Rectal smooth muscle tissue (tissue), 1 donor: ENCODE data around the gene DUS1L.

Source experiments
- H3K27ac ChIP-seq: one replicate; pipeline ENCODE4 v1.7.0; 2013; ENCODE audit warnings: low read depth, low read length, inconsistent platforms
- H3K27me3 ChIP-seq: one replicate; pipeline ENCODE4 v1.7.0; 2013; ENCODE audit warnings: low read length; ENCODE audit not compliant: control insufficient read depth, insufficient read depth
- H3K36me3 ChIP-seq: one replicate; pipeline ENCODE4 v1.7.0; 2013; ENCODE audit warnings: low read length; ENCODE audit not compliant: control insufficient read depth, insufficient read depth
- H3K4me1 ChIP-seq: one replicate; pipeline ENCODE4 v1.7.0; 2013; ENCODE audit warnings: low read length; ENCODE audit not compliant: control insufficient read depth, insufficient read depth
- H3K4me3 ChIP-seq: one replicate; pipeline ENCODE4 v1.7.0; 2013; ENCODE audit warnings: low read length
- H3K9ac ChIP-seq: one replicate; pipeline ENCODE4 v1.7.0; 2013; ENCODE audit warnings: low read length

Gene DUS1L

DNA sequence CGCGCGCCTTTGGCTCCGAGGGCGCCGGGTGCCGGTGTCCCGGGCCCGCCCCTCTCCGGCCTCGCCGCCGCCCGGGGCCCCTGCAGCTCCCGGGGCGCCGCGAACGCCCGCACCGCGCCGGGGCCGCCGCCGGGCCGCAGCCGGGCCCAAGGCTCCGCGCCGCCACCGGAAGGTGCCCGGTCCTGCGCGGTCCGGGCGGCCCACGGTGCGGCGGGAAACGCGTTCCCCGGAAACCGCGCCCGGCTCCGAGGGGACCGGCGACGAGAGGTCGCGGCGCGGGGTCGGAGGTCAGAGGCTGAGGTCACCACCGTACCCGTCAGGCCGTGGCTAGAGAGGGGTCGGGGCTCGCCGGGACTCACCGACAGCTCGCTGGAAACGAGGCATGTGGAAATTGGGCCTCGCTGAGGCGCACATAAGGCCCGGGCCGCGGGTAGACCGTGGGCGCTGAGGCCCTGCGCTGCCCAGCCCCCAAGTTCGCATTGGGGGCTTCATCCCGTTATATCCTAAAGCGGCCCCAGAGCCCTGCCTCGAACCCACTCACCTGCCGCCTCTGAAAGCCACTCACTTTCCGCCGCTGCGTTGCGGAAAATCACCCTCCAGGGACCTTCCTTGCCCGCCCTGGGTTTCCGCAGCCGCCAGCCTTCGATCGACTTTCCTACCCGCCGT is at the start of gene DUS1L:
TSS of gene DUS1L (minus strand) at position 167 of the 666 bp plus-strand sequence. CDS start 745 bp downstream, outside the sequence.
- Histone ChIP-seq H3K4me3 (peak within 1 kb of the TSS; percentile 88), H3K4me1 (no peaks in the 10 kb centered on the region), H3K27ac (peak within 1 kb of the TSS; percentile 92), H3K27me3 (no peaks in the 10 kb centered on the region), H3K9ac (peak within 1 kb of the TSS; percentile 80), H3K36me3 (peaks cover 16% of the 10 kb centered on the region)

DNA sequence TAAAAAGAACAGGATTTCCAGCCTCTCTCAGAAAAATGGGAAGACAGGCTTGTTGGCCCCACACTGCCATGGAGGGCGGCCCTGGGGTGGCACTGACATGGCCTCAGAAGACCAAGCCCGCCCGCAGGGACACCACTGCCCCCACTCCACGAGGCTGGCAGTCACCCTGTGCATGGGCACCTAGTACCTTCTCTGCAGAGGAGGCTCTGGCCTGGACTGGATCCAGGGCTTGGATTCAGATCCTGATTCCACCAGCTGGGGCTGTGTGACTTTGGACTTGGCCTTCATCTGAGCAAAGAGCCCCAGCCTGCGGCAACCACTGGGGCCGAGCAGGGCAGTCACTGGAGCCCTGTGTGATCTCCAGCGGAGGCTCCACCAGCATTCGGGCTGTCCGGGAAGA is 49.3 kb upstream of the DUS1L start:
- Histone ChIP-seq H3K4me3 (no peak overlapping the region), H3K9ac (no peak overlapping the region), H3K4me1 (no peaks in the 10 kb centered on the region), H3K27me3 (no peaks in the 10 kb centered on the region), H3K27ac (no peak overlapping the region), H3K36me3 (peaks cover 3% of the 10 kb centered on the region)

DNA sequence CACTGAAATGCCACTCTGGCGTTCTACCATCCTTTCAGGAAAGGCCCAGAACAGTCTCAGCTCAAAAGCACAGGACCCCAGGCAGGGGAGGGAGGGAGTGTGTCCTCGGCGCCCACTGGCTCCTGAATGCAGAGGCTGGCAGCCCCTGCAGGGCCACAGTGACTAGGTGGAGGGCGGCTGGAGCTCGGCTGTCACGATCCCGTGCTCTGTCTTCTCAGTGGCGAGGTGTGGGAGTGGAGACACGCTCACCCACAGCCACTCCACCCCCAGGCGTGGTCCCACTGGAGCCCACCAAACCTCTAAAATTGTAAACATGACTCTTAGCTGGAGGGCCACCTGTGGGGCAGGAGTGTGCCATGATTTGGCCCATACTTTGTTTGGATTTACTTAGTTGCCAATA is 48.8 kb upstream of the DUS1L start:
- Histone ChIP-seq H3K4me3 (no peak overlapping the region), H3K27me3 (no peaks in the 10 kb centered on the region), H3K9ac (no peak overlapping the region), H3K36me3 (peaks cover 3% of the 10 kb centered on the region), H3K4me1 (no peaks in the 10 kb centered on the region), H3K27ac (no peak overlapping the region)

DNA sequence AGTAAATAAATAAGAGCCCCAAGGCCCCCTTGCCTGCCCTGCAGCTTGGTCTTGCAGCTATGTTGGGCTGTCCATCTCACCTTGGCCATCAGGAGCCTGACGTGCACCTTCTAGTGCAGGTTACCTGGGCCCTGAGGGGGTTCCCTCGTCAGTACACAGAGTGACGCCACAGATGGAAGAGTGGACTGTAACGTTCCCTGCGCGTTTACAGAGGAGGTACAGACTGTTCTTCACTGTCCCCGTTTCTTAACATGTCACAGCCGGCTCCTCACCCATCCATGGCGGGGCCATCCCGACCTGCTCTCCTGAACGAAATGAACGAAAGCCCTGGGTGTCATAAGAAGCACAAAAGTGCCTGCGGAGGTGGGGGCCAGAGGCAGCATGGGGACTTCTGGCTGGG is 48.3 kb upstream of the DUS1L start:
- no peaks in the 10 kb centered on the region for H3K27me3 ChIP-seq
- H3K27ac ChIP-seq = no peak overlapping the region
- no peaks in the 10 kb centered on the region for H3K4me1 ChIP-seq
- no peak overlapping the region for H3K9ac ChIP-seq
- peaks cover 3% of the 10 kb centered on the region for H3K36me3 ChIP-seq
- no peak overlapping the region for H3K4me3 ChIP-seq

DNA sequence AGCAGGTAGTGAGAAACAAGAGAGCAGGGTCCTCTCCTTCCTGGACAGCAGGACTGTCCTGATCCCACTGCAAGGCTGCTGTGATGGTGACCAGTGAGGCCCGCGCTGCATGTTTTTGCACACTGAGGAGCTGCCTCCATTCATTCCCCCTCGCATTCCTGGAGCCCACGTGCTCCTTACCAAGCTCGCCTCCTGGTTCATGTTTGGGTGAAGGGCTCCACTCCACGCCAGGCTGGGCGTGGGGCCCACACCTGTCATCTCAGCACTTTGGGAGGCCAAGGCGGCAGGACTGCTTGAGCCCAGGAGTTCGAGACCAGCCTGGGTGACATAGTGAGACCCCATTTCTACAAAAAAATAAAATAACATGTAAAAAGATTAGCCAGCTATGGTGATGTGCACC is 47.8 kb upstream of the DUS1L start:
- no peak overlapping the region for H3K4me3 ChIP-seq
- no peak overlapping the region for H3K9ac ChIP-seq
- no peaks in the 10 kb centered on the region for H3K27me3 ChIP-seq
- no peaks in the 10 kb centered on the region for H3K4me1 ChIP-seq
- H3K27ac ChIP-seq = no peak overlapping the region
- H3K36me3 ChIP-seq = peaks cover 3% of the 10 kb centered on the region

DNA sequence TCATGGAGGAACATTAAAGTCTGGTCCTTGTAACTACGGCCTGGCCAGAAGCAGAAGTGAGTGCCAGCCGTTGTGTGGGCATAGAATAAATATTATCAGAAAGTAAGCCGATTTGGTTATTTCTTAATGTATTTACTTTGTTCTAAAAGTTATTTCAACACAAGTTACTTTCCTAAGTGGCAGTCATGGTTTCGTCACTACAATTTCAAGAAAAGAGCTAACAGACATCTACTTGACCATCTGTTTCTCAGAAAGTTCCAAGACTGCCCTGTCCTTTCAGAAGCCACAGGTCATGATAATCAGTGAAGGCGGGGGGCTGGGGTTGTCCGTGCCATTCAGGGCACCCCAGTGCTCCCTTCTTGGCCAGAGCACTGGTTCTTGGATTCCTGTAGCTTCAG is 47.3 kb upstream of the DUS1L start:
- Histone ChIP-seq H3K4me1 (no peaks in the 10 kb centered on the region), H3K36me3 (peaks cover 3% of the 10 kb centered on the region), H3K9ac (no peak overlapping the region), H3K27me3 (no peaks in the 10 kb centered on the region), H3K27ac (no peak overlapping the region), H3K4me3 (no peak overlapping the region)

DNA sequence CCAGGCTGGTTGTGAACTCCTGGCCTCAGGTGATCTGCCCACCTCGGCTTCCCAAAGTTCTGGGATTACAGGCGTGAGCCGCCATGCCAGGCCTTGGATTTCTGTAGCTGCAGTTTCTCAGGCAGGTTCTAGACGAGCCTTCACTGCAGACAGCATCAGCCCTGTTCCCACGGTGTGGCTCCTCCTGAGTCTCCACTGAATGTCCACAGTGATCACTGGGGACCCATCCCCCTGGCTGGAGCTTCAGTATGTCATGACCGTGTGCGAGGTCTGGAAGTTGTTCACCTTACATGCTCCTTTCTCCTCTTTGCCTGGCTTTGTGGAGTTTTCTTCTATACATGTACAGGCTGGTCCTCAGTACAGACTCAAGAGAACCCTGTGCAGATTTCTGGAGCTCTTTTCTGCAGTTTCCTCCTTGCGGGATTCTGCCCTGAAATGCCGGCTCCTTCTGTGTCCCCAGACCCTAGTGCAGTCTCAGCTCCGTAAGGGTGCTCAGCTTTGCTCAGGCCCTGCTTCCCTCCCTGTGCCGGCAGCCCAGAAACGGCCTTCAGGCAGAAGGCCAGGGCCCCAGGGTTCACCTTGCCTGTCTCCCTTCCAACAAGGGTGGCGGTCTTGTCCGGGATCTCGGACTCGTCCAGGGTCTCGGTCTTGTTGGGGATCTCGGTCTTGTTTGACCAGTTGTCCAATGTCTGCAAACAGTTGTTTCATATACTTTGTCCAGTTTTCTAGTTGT is 46.7 kb upstream of the DUS1L start:
- H3K27me3 ChIP-seq = no peaks in the 10 kb centered on the region
- no peak overlapping the region for H3K27ac ChIP-seq
- peaks cover 3% of the 10 kb centered on the region for H3K36me3 ChIP-seq
- no peaks in the 10 kb centered on the region for H3K4me1 ChIP-seq
- H3K9ac ChIP-seq = no peak overlapping the region
- no peak overlapping the region for H3K4me3 ChIP-seq

DNA sequence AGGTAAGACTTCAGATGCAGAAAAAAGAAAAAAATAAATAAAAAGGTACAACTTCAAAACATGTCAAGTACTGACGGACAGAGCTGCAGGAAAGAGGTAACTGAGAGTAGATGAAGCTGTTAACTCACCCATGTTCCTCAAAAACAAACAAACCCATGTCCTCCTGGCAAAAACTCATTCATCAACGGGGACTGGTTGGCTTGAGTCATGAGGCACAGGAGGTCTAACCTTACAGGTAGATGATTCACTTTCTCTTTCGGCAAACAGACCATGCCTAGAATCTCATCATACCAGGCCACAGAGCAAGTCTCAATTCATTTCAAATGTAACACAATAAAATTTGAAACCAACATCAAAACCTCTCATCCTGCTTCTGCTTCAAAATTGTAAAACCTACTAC is 44.7 kb upstream of the DUS1L start:
- no peak overlapping the region for H3K27ac ChIP-seq

DNA sequence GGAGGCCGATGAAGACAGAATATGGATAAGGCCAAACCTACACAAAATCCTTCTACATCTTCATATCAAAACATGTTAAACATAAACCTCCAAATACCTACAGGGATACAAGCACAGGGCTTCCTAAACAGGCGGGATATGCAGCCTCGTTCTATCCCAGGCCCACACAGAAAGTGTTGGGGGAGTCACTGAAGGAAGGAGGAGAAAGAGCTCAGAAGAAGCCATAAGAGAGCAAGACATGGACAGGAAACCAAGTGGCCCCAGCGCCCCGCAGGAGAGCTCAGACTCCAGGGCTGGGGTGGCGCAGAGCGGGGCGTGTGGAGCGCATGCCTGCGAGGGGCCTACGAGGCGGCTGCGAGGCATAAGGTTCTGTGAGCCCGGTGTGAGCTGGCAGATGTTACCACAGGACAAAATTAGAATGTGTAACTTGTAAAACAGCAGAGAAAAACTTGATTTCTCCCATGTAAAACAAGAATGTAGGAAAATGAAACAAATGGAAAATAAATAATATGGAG is 43.4 kb upstream of the DUS1L start:
- no peaks in the 10 kb centered on the region for H3K27me3 ChIP-seq
- no peak overlapping the region for H3K4me3 ChIP-seq
- H3K4me1 ChIP-seq = peaks cover 3% of the 10 kb centered on the region
- no peak overlapping the region for H3K27ac ChIP-seq
- peaks cover 3% of the 10 kb centered on the region for H3K36me3 ChIP-seq
- no peak overlapping the region for H3K9ac ChIP-seq

More for the DNA sequence above, 44.7 kb upstream of the DUS1L start:
- no peaks in the 10 kb centered on the region for H3K4me1 ChIP-seq
- H3K36me3 ChIP-seq = peaks cover 3% of the 10 kb centered on the region
- no peaks in the 10 kb centered on the region for H3K27me3 ChIP-seq
- H3K9ac ChIP-seq = no peak overlapping the region
- no peak overlapping the region for H3K4me3 ChIP-seq

DNA sequence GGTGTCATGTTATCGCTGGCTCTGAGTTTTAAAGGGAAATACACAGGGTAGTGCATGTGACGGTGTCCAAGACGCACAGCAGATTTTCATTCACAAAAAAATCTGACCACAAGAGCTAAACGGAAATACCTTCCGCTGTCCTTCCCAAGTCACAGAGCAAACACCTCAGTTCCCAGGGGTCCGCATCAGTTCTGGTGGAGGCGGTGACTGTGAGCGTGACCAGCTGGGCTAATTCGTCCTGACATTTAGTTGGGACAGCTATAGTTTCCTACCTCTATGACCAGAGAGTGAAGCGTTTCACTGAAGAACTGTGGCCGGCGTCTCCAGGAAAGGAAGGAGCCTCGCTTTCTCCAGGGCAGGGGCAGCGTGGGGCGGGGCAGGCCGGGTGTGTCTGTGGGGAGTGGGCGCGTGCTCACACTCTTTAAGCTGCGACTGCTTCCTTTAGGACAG is 42.9 kb upstream of the DUS1L start:
- H3K27me3 ChIP-seq = no peaks in the 10 kb centered on the region
- no peak overlapping the region for H3K27ac ChIP-seq
- no peak overlapping the region for H3K4me3 ChIP-seq
- peaks cover 3% of the 10 kb centered on the region for H3K36me3 ChIP-seq
- H3K9ac ChIP-seq = no peak overlapping the region
- peaks cover 6% of the 10 kb centered on the region for H3K4me1 ChIP-seq

DNA sequence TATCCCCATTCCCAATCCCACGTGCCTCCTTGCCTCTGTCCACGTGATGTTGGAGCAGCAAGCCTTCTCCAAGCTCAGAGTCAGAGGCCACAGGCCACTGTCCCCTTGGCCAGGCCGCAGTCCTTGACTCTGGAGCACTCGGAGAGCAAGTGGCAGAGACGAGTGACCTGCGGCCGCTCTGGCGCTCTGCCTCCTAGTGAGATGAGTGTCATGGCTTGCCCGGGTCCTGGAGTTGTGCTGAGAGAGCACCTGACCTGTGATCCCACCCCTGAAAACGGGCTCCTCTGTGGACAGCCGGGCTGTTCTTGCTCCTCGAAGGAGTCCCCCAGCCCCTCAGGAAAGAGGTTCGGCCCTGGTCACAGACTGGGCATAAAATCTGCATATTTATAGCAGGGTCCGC is 42.4 kb upstream of the DUS1L start:
- Histone ChIP-seq H3K4me3 (no peak overlapping the region), H3K4me1 (peaks cover 6% of the 10 kb centered on the region), H3K9ac (no peak overlapping the region), H3K27ac (no peak overlapping the region), H3K27me3 (no peaks in the 10 kb centered on the region), H3K36me3 (no peaks in the 10 kb centered on the region)

DNA sequence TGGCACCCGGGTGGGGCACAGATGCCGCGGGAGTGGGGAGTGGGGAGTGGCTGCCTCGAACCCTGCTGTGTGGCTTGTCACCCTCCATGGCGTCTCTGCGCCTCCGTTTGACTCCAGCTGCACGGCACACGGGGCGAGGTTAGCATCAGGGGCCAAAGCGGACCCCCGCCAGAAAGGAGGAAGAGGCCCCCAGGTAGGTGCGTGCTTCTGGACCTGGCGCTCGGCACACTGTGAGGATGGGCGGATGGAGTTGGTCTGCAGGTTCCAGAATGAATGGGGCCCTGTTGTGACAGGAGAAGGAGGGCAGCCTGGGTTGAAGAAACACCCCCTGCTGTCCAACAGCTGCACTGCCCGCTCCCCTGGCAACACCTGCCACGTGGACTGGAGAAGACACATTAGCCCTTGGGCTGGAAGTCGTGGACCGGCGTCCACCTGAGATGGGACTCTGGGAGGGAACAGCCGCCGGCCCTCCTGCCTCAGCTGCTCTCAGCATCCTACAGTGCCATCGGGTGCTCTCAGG is 41.8 kb upstream of the DUS1L start:
- no peaks in the 10 kb centered on the region for H3K27me3 ChIP-seq
- peaks cover 6% of the 10 kb centered on the region for H3K4me1 ChIP-seq
- no peak overlapping the region for H3K27ac ChIP-seq
- no peaks in the 10 kb centered on the region for H3K36me3 ChIP-seq
- H3K9ac ChIP-seq = no peak overlapping the region
- H3K4me3 ChIP-seq = no peak overlapping the region
